ENCODE data around the gene NRG3.
A peak's percentile ranks its signal among the peaks of the same experiment; 100 is the strongest.

The NRG3 gene

DNA sequence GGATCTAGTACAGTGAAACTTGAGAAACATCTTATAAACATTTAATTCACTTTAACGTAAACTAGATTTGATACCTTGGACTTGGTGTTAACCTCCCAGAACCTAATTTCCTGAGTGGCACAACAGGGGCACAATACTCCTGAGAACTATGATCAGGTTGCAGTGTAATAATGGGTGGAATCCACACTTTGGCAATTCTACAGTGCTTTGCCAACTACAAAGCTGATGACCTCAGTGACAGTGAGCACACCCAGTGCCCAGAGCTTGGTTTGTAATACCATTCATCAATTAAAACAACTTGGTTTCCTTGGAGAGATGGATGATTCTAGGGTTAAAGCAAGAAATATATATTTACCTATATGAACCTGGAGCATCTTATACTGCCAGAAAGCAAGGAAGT lies 379.2 kb downstream of the NRG3 start:
- Histone ChIP-seq H2BK120ac (ENCODE audit: insufficient read depth, low read length, poor library complexity) (no peak overlapping the region), H2BK5ac (ENCODE audit: low read depth, low read length, poor library complexity) (no peak overlapping the region), H2AFZ (ENCODE audit: insufficient read depth, low read length, poor library complexity) (no peak overlapping the region)

GRCh38 chr10:82256275-82256674 lies 381.3 kb downstream of the NRG3 start:
- no peaks in the 10 kb centered on the region for H3K36me3 ChIP-seq (ENCODE audit: control insufficient read depth in 1 of 2, insufficient read depth in 2 of 2, low read length in 2 of 2)
- no peak overlapping the region for H2AK5ac ChIP-seq (ENCODE audit: low read length)
- no peak overlapping the region for H3K4me2 ChIP-seq (ENCODE audit: low read length)
- no peak for DNase-seq
- no peak overlapping the region for H3K14ac ChIP-seq (ENCODE audit: low read length)
- no peak overlapping the region for H3K4ac ChIP-seq (ENCODE audit: low read depth, low read length)
- no peak overlapping the region for H4K8ac ChIP-seq (ENCODE audit: low read depth, low read length)
- H2BK12ac ChIP-seq (ENCODE audit: low read length) = no peak overlapping the region
- no peak overlapping the region for H3K9ac ChIP-seq (ENCODE audit: low read length)
- H3K79me1 ChIP-seq (ENCODE audit: low read length) = no peaks in the 10 kb centered on the region
- H4K12ac ChIP-seq (ENCODE audit: low read depth, low read length) = no peak overlapping the region
- H3K79me2 ChIP-seq (ENCODE audit: control insufficient read depth, insufficient read depth, low read length, poor library complexity) = no peaks in the 10 kb centered on the region
- H3K18ac ChIP-seq (ENCODE audit: low read length) = no peak overlapping the region
- peaks cover 0 to 2% of the 10 kb centered on the region in 2 experiments for H3K4me1 ChIP-seq (ENCODE audit: control insufficient read depth in 1 of 2, insufficient read depth in 2 of 2, low read length in 2 of 2)
- H3K27me3 ChIP-seq (ENCODE audit: insufficient read depth, low read length) = no peaks in the 10 kb centered on the region
- no peak overlapping the region for H2AFZ ChIP-seq (ENCODE audit: insufficient read depth, low read length, poor library complexity)
- no peak overlapping the region for H3K23ac ChIP-seq (ENCODE audit: low read length)
- no peaks in the 10 kb centered on the region for H3K9me3 ChIP-seq (ENCODE audit: insufficient read depth, low read depth, low read length)
- no peak overlapping the region for H4K91ac ChIP-seq (ENCODE audit: low read depth, low read length)
- H3K27ac ChIP-seq (ENCODE audit: low read depth, low read length) = no peak overlapping the region
- no peak overlapping the region for H2BK5ac ChIP-seq (ENCODE audit: low read depth, low read length, poor library complexity)
- WGBS (ENCODE audit: extremely low coverage, insufficient coverage, insufficient read length) = no CpG with 5 or more reads among the region's 3 CpGs
- no peak overlapping the region for H3K4me3 ChIP-seq (ENCODE audit: low read depth, low read length)
- no peak overlapping the region for H2BK120ac ChIP-seq (ENCODE audit: insufficient read depth, low read length, poor library complexity)

More for the DNA sequence above, 379.2 kb downstream of the NRG3 start:
- no peak overlapping the region for H3K4me3 ChIP-seq (ENCODE audit: low read depth, low read length)
- H3K4ac ChIP-seq (ENCODE audit: low read depth, low read length) = no peak overlapping the region
- H2AK5ac ChIP-seq (ENCODE audit: low read length) = no peak overlapping the region
- no peaks in the 10 kb centered on the region for H3K79me1 ChIP-seq (ENCODE audit: low read length)
- H3K4me2 ChIP-seq (ENCODE audit: low read length) = no peak overlapping the region
- H4K91ac ChIP-seq (ENCODE audit: low read depth, low read length) = no peak overlapping the region
- H3K27me3 ChIP-seq (ENCODE audit: insufficient read depth, low read length) = no peaks in the 10 kb centered on the region
- no peaks in the 10 kb centered on the region for H3K79me2 ChIP-seq (ENCODE audit: control insufficient read depth, insufficient read depth, low read length, poor library complexity)
- no peak overlapping the region for H3K9ac ChIP-seq (ENCODE audit: low read length)
- H4K8ac ChIP-seq (ENCODE audit: low read depth, low read length) = no peak overlapping the region
- no peak overlapping the region for H3K18ac ChIP-seq (ENCODE audit: low read length)
- H4K12ac ChIP-seq (ENCODE audit: low read depth, low read length) = no peak overlapping the region
- DNase-seq = no peak
- H3K14ac ChIP-seq (ENCODE audit: low read length) = no peak overlapping the region
- no peak overlapping the region for H3K27ac ChIP-seq (ENCODE audit: low read depth, low read length)
- no peaks in the 10 kb centered on the region for H3K36me3 ChIP-seq (ENCODE audit: control insufficient read depth in 1 of 2, insufficient read depth in 2 of 2, low read length in 2 of 2)
- H3K4me1 ChIP-seq (ENCODE audit: control insufficient read depth in 1 of 2, insufficient read depth in 2 of 2, low read length in 2 of 2) = peaks cover 0 to 2% of the 10 kb centered on the region in 2 experiments
- H2BK12ac ChIP-seq (ENCODE audit: low read length) = no peak overlapping the region
- no peak overlapping the region for H3K23ac ChIP-seq (ENCODE audit: low read length)
- no CpG with 5 or more reads among the region's 1 CpG for WGBS (ENCODE audit: extremely low coverage, insufficient coverage, insufficient read length)
- H3K9me3 ChIP-seq (ENCODE audit: insufficient read depth, low read depth, low read length) = no peaks in the 10 kb centered on the region

- Histone ChIP-seq H3K23ac (ENCODE audit: low read length) (no peak overlapping the region), H3K27me3 (ENCODE audit: insufficient read depth, low read length) (no peaks in the 10 kb centered on the region), H4K12ac (ENCODE audit: low read depth, low read length) (no peak overlapping the region), H3K4me2 (ENCODE audit: low read length) (no peak overlapping the region), H3K4ac (ENCODE audit: low read depth, low read length) (no peak overlapping the region), H4K8ac (ENCODE audit: low read depth, low read length) (no peak overlapping the region), H2BK120ac (ENCODE audit: insufficient read depth, low read length, poor library complexity) (no peak overlapping the region), H3K36me3 (ENCODE audit: control insufficient read depth in 1 of 2, insufficient read depth in 2 of 2, low read length in 2 of 2) (no peaks in the 10 kb centered on the region), H2AFZ (ENCODE audit: insufficient read depth, low read length, poor library complexity) (no peak overlapping the region), H3K79me1 (ENCODE audit: low read length) (no peaks in the 10 kb centered on the region), H3K4me1 (ENCODE audit: control insufficient read depth in 1 of 2, insufficient read depth in 2 of 2, low read length in 2 of 2) (peaks cover 0 to 3% of the 10 kb centered on the region in 2 experiments), H3K79me2 (ENCODE audit: control insufficient read depth, insufficient read depth, low read length, poor library complexity) (no peaks in the 10 kb centered on the region), H4K91ac (ENCODE audit: low read depth, low read length) (no peak overlapping the region), H2BK5ac (ENCODE audit: low read depth, low read length, poor library complexity) (no peak overlapping the region), H3K18ac (ENCODE audit: low read length) (no peak overlapping the region), H3K9ac (ENCODE audit: low read length) (no peak overlapping the region), H3K9me3 (ENCODE audit: insufficient read depth, low read depth, low read length) (no peaks in the 10 kb centered on the region), H3K27ac (ENCODE audit: low read depth, low read length) (no peak overlapping the region), H3K14ac (ENCODE audit: low read length) (no peak overlapping the region), H2AK5ac (ENCODE audit: low read length) (no peak overlapping the region), H3K4me3 (ENCODE audit: low read depth, low read length) (no peak overlapping the region), H2BK12ac (ENCODE audit: low read length) (no peak overlapping the region)
- DNase-seq = no peak
- WGBS (ENCODE audit: extremely low coverage, insufficient coverage, insufficient read length) = no CpG with 5 or more reads among the region's 1 CpG
Measured at GRCh38 chr10:82266438-82266837, 391.4 kb downstream of the NRG3 start.

- Histone ChIP-seq H3K4me1 (ENCODE audit: control insufficient read depth in 1 of 2, insufficient read depth in 2 of 2, low read length in 2 of 2) (peaks cover 0 to 3% of the 10 kb centered on the region in 2 experiments), H2BK120ac (ENCODE audit: insufficient read depth, low read length, poor library complexity) (no peak overlapping the region)
- no CpG with 5 or more reads among the region's 2 CpGs for WGBS (ENCODE audit: extremely low coverage, insufficient coverage, insufficient read length)
Measured at GRCh38 chr10:82267014-82267413, 392.0 kb downstream of the NRG3 start.

More at GRCh38 chr10:82267014-82267413, 392.0 kb downstream of the NRG3 start:
- peak in 1 of 2 donors; percentile 20 for DNase-seq
- Histone ChIP-seq H3K9ac (ENCODE audit: low read length) (no peak overlapping the region), H3K4ac (ENCODE audit: low read depth, low read length) (no peak overlapping the region), H3K27me3 (ENCODE audit: insufficient read depth, low read length) (no peaks in the 10 kb centered on the region), H2BK5ac (ENCODE audit: low read depth, low read length, poor library complexity) (no peak overlapping the region), H4K8ac (ENCODE audit: low read depth, low read length) (no peak overlapping the region), H3K23ac (ENCODE audit: low read length) (no peak overlapping the region), H3K18ac (ENCODE audit: low read length) (no peak overlapping the region), H4K91ac (ENCODE audit: low read depth, low read length) (no peak overlapping the region), H2AK5ac (ENCODE audit: low read length) (no peak overlapping the region), H3K14ac (ENCODE audit: low read length) (no peak overlapping the region), H3K9me3 (ENCODE audit: insufficient read depth, low read depth, low read length) (no peaks in the 10 kb centered on the region), H2BK12ac (ENCODE audit: low read length) (no peak overlapping the region), H3K4me3 (ENCODE audit: low read depth, low read length) (no peak overlapping the region), H3K27ac (ENCODE audit: low read depth, low read length) (no peak overlapping the region), H3K4me2 (ENCODE audit: low read length) (no peak overlapping the region), H3K79me2 (ENCODE audit: control insufficient read depth, insufficient read depth, low read length, poor library complexity) (no peaks in the 10 kb centered on the region), H2AFZ (ENCODE audit: insufficient read depth, low read length, poor library complexity) (no peak overlapping the region), H4K12ac (ENCODE audit: low read depth, low read length) (no peak overlapping the region), H3K36me3 (ENCODE audit: control insufficient read depth in 1 of 2, insufficient read depth in 2 of 2, low read length in 2 of 2) (no peaks in the 10 kb centered on the region), H3K79me1 (ENCODE audit: low read length) (no peaks in the 10 kb centered on the region)
